Mucosa of descending colon (tissue), 3 donors: ENCODE measurements around the gene ERO1A. TPM values are rescaled to one million over a fixed set of nuclear protein-coding genes. Genes with fewer than 3 reads are reported as not detected.
A peak's percentile ranks its signal among the peaks of the same experiment; 100 is the strongest.
"Not testable (repeated sequence)": the region's sequence is repeated elsewhere in the genome, so short reads cannot be mapped to it uniquely, and the experiment has no call there.

Experiments
- ATAC-seq: fragments of 200-7000 bp; cut with Tn5 transposase; one replicate; pipeline ENCODE4 v1.9.1; 2020; ENCODE audit warnings: mild to moderate bottlenecking, moderate library complexity
- DNase-seq, 3 donors: peaks; one replicate each; pipeline ENCODE4 v3.0.0-alpha.2; 2020
- H3K36me3 ChIP-seq: fragments of 200-600 bp; one replicate; pipeline ENCODE4 v1.8.0; 2021; ENCODE audit warnings: low read depth, mild to moderate bottlenecking
- H3K4me1 ChIP-seq: fragments of 200-600 bp; one replicate; pipeline ENCODE4 v1.8.0; 2021; ENCODE audit warnings: low read depth, mild to moderate bottlenecking
- H3K4me3 ChIP-seq: fragments of 200-600 bp; one replicate; pipeline ENCODE4 v1.8.0; 2021; ENCODE audit warnings: mild to moderate bottlenecking
- H3K9me3 ChIP-seq: fragments of 200-600 bp; one replicate; pipeline ENCODE4 v1.8.0; 2021; ENCODE audit warnings: mild to moderate bottlenecking
- intact Hi-C, 2 donors: fragments of 100-400 bp; cut with DNase I in 1 of 2; cut with micrococcal nuclease in 1 of 2; formaldehyde crosslinking; loops; one replicate each; pipeline versions ENCODE4 v1.11.0 to v1.11.1; 2022; cut with DNase I, micrococcal nuclease
- total RNA-seq, 3 donors: library from RNA; stranded (reverse); fragmentation: NEBNext Ultra II Directional in 2 of 3; extraction: Animal tissue kit (Norgen Biotek cat#: 25700) in 2 of 3; gene quantifications; one replicate each; pipeline versions ENCODE4 v1.2.1 to v1.2.4, GENCODE V29; 2021 to 2023
- TF ChIP-seq, protein P1 (sequence below): fragments of 200-600 bp; IDR thresholded peaks from one replicate; pipeline ENCODE4 v1.8.0; 2022; ENCODE audit warnings: antibody characterized with exemption, mild to moderate bottlenecking
- donor health status: DM: no; HTN: no; CAD: no; lungs with moderate emphysema.
- donor health status: DM: no; HTN: no; CAD: no.
- donor health status: DM: no; HTN: yes; CAD: no.

ERO1A gene
- total RNA-seq, 3 donors from 2014 or later: 45.1 to 67.5 (median 55.4) TPM

GRCh38 chr14:52733824-52734223, 38.5 kb upstream of the ERO1A start:
- TF ChIP-seq, protein P1, sequence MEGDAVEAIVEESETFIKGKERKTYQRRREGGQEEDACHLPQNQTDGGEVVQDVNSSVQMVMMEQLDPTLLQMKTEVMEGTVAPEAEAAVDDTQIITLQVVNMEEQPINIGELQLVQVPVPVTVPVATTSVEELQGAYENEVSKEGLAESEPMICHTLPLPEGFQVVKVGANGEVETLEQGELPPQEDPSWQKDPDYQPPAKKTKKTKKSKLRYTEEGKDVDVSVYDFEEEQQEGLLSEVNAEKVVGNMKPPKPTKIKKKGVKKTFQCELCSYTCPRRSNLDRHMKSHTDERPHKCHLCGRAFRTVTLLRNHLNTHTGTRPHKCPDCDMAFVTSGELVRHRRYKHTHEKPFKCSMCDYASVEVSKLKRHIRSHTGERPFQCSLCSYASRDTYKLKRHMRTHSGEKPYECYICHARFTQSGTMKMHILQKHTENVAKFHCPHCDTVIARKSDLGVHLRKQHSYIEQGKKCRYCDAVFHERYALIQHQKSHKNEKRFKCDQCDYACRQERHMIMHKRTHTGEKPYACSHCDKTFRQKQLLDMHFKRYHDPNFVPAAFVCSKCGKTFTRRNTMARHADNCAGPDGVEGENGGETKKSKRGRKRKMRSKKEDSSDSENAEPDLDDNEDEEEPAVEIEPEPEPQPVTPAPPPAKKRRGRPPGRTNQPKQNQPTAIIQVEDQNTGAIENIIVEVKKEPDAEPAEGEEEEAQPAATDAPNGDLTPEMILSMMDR: no peak
- intact Hi-C loops: no loop called here

GRCh38 chr14:52730709-52731111, 35.4 kb upstream of the ERO1A start:
- DNase-seq: peak in 1 of 3 donors; percentile 35
- intact Hi-C loops: no loop called here
- Histone ChIP-seq H3K36me3 (no peaks in the 10 kb centered on the region), H3K4me3 (peak overlapping the region; percentile 95), H3K4me1 (no peaks in the 10 kb centered on the region), H3K9me3 (no peaks in the 10 kb centered on the region)
- TF ChIP-seq, protein P1: no peak
- ATAC-seq: no peak

More at GRCh38 chr14:52733824-52734223, 38.5 kb upstream of the ERO1A start:
- no peak for DNase-seq
- Histone ChIP-seq H3K36me3 (no peaks in the 10 kb centered on the region), H3K4me3 (no peak overlapping the region), H3K9me3 (no peaks in the 10 kb centered on the region), H3K4me1 (peaks cover 3% of the 10 kb centered on the region)
- ATAC-seq: no peak

DNA sequence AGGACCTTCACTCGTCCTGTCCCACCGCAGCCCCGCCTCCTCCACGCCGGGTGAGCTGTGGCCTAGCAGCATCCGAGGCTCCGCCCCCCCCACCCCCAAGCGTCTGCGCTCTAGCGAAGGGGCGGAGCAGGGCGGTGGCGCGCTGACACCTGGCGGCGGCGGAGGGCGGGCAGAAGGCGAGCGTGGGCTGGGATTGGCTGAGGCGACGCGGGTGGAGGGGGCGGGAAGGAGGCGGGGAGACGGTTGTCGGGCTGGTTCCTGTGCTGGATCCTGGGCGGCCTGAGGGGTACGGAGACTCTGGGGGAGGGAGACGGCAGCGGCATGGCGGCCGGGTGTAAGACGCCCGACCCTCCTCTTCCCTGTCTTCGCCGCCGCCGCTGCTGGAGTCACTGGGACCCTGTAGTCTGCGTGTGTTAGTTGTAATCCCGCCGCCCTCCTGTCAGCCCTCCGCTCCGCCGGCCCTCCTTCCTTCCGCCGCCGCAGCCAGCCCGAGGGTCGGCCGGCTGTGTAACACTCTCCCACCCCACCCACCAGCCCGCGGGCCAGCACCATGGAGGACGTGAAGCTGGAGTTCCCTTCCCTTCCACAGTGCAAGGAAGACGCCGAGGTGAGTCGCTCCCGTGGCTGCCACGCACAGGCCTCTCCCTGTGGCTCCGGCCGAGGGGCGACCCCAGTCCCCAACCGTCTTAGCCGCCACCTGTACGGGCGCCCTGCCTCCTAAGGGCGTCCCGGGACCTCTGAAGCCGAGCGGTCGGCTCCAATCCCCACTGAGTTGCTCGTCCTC, 34.8 kb upstream of the ERO1A start, which contains the start of gene STYX:
TSS of gene STYX (plus strand) at position 242 of the 784 bp plus-strand sequence. CDS start at position 551, 309 bp downstream.
- TF ChIP-seq, protein P1: no peak
- intact Hi-C loops: no loop called here
- DNase-seq (peak; percentile 98 to 99 (median 99)), ATAC-seq (peak; percentile 99)
- Histone ChIP-seq H3K36me3 (no peaks in the 10 kb centered on the region), H3K4me1 (no peaks in the 10 kb centered on the region), H3K9me3 (no peaks in the 10 kb centered on the region), H3K4me3 (peak within 1 kb of the TSS; percentile 95)

GRCh38 chr14:52729585-52729924, 34.2 kb upstream of the ERO1A start:
- TF ChIP-seq, protein P1: no peak
- intact Hi-C loops: no loop called here

DNA sequence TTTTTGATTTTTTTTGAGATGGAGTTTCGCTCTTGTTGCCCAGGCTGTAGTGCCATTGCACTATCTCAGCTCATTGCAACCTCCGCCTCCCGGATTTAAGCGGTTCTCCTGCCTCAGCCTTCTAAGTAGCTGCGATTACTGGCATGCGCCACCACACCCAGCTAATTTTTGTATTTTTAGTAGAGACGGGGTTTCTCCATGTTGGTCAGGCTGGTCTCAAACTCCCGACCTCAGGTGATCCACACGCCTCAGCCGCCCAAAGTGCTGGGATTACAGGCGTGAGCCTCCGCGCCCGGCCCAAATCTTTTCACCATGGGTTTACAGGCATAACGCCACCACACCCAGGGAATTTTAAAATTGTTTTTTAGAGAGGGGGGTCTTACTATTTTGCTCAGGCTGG, 33.7 kb upstream of the ERO1A start:
- H3K4me3 ChIP-seq, H3K9me3 ChIP-seq, H3K4me1 ChIP-seq, intact Hi-C loops, H3K36me3 ChIP-seq, ATAC-seq: not testable (repeated sequence)
- peak in 1 of 3 donors; percentile 11 for DNase-seq

More at GRCh38 chr14:52729585-52729924, 34.2 kb upstream of the ERO1A start:
- H3K4me1 ChIP-seq: no peaks in the 10 kb centered on the region
- no peaks in the 10 kb centered on the region for H3K9me3 ChIP-seq
- ATAC-seq (no peak), DNase-seq (no peak)
- H3K4me3 ChIP-seq: no peak overlapping the region
- no peaks in the 10 kb centered on the region for H3K36me3 ChIP-seq

GRCh38 chr14:52727509-52727908, 32.2 kb upstream of the ERO1A start:
- H3K4me1 ChIP-seq, H3K36me3 ChIP-seq, DNase-seq, ATAC-seq, H3K4me3 ChIP-seq, intact Hi-C loops, H3K9me3 ChIP-seq: not testable (repeated sequence)

- H3K4me3 ChIP-seq: no peak overlapping the region
- H3K36me3 ChIP-seq: peaks cover 6% of the 10 kb centered on the region
- TF ChIP-seq, protein P1: no peak
- no peaks in the 10 kb centered on the region for H3K9me3 ChIP-seq
- DNase-seq: no peak
- no peak for ATAC-seq
- intact Hi-C loops: no loop called here
- H3K4me1 ChIP-seq: no peaks in the 10 kb centered on the region
Measured at GRCh38 chr14:52724360-52724644, 28.9 kb upstream of the ERO1A start.
